Measurements from ENCODE around the gene WBP1. TPM values are rescaled to one million over a fixed set of nuclear protein-coding genes. Genes with fewer than 3 reads are reported as not detected.
A peak's percentile ranks its signal among the peaks of the same experiment; 100 is the strongest.
"Not testable (repeated sequence)": the region's sequence is repeated elsewhere in the genome, so short reads cannot be mapped to it uniquely, and the experiment has no call there.

Gene WBP1
- total RNA-seq, 1 donor from 2014 or later: 44.9 TPM

DNA sequence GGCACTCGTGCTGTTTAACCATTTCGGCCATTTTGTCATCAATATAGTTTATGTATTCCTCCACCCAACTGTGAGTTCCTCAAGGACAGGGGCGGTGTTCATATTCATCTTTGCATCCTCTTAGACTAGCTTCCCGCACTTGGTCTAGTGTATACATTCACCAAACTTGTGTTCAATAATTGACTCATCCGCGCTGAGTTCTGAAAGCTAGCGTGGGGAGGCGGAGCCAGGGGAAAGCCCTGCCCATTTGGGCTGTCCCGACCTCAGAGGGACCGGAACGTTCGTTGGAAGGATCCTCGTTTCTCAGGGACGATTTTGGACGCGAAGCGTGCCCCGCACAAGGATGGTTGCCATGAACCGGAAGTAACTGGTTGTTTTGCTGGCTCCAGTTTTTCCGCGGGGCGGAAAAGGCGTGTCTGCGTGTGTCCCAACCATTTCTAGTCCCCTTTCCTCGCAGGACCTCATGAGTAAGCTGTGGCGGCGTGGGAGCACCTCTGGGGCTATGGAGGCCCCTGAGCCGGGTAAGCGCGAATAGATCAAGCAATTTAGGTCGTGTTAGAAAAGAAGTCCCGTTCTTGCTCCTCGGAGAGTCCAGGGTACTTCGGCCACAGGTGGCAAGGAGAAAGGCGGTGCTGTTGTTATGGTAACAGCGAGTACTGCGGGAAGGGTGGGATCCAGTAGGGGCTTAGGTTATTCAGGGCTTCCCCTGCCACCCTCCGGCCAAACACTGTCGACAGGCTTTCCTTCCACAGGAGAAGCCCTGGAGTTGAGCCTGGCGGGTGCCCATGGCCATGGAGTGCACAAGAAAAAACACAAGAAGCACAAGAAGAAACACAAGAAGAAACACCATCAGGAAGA, 3.4 kb upstream of the WBP1 start, which contains the start of gene INO80B:
INO80B (plus strand) TSS at position 434 of the 858 bp plus-strand sequence; CDS start at position 464, 30 bp downstream.
- peak; percentile 99 for DNase-seq

- DNase-seq: no peak
These were observed 1.1 kb upstream of the WBP1 start for GRCh38 chr2:74457129-74457548.

GRCh38 chr2:74457549-74458131, 598 bp upstream of the WBP1 start:
- peak; percentile 58 for DNase-seq

DNA sequence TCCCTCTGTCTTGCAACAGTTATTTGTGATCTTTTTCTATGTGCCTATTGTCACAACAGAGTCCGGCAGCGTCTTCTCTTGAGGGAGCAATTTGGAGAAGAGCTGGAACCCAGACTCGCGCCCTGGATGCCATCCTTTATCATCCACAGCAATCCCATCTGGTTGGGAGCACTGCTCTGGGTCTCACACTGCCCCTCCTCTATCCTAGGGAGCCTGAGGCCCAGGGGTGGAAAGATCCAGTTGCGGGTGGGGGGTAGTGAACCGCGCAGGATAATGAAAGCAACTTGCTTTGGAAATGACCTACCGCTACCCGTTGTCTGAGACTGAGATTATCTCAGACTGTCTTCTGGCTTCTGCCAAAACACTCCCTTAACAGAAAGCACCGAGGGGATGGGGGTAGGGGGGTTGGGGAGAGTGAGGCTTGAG, 713 bp downstream of the WBP1 start:
- no peak for DNase-seq

DNA sequence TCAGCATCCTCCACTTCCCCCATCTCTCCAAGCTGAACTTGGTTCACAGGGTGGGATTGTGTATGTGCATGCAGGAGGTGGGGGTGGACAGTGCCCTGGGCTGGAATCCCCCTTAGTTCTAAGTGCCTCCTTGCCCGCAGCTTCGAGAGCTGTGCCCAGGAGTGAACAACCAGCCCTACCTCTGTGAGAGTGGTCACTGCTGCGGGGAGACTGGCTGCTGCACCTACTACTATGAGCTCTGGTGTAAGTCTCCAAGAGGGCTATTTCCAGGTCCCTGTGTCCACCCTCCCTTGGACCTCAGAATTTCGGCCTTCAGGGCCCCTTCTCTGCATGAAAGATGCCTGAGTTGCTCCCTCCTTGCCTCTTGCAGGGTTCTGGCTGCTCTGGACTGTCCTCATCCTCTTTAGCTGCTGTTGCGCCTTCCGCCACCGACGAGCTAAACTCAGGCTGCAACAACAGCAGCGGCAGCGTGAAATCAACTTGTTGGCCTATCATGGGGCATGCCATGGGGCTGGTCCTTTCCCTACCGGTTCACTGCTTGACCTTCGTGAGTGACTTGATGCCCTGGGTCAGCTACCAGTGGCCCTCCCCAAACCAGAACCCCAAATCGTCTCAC, 1.4 kb downstream of the WBP1 start:
- DNase-seq: not testable (repeated sequence)

DNA sequence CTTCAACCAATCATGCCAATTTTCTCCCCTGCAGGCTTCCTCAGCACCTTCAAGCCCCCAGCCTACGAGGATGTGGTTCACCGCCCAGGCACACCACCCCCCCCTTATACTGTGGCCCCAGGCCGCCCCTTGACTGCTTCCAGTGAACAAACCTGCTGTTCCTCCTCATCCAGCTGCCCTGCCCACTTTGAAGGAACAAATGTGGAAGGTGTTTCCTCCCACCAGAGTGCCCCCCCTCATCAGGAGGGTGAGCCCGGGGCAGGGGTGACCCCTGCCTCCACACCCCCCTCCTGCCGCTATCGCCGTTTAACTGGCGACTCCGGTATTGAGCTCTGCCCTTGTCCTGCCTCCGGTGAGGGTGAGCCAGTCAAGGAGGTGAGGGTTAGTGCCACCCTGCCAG, 1.9 kb downstream of the WBP1 start:
- not testable (repeated sequence) for DNase-seq

GRCh38 chr2:74461187-74462053, 3.2 kb downstream of the WBP1 start:
- no peak for DNase-seq

- no peak for DNase-seq
These were observed 4.0 kb downstream of the WBP1 start for GRCh38 chr2:74462054-74462785.

DNA sequence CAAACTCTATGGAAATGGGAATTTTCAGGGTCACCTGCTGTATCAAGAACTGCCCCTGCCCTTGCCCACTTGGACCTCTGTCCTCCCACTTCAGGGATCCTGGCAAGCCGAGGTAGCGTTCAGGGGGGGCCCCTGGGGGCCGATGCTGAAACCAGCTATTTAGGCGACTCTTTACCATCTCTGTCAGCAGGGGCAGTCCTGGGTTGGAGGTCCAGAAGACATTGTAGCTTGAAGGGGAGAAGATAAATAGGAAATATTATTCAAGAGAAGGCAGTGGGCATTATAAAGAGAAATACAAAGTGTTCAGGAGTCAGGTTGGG, 4.5 kb downstream of the WBP1 start:
- DNase-seq: no peak

GRCh38 chr2:74464406-74464805, 6.2 kb downstream of the WBP1 start:
- peak; percentile 30 for DNase-seq

- not testable (repeated sequence) for DNase-seq
These were observed 12.5 kb downstream of the WBP1 start for GRCh38 chr2:74470742-74471141.

DNA sequence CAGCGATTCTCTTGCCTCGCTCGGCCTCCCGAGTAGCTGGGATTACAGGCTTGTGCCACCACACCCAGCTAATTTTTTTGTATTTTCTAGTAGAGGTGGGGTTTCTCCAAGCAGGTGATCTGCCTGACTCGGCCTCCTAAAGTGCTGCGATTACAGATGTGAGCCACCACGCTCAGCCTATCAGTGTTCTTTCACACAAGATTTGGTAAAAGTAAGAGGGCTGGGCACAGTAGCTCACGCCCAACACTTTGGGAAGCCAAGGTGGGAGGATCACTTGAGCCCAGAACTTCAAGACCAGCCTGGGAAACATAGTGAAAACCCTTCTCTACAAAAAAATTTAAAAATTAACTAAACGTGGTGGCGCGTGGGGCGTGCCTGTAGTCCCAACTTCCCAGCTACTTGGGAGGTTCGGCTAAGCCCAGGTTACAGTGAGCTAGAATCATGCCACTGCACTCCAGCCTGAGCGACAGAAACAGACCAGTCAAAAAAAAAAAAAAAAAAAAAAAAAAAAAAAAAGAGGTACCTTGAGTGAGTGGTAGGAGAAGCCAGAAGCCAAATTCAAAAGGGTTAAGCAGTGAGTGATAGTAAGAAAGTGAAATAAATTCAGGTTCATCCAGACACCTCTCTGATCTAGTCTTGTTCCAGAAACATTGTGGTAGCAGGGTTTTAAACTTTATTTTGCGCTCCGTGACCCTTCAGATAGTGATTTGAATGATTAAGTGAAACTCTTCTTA, 13.3 kb downstream of the WBP1 start:
- DNase-seq: no peak

DNA sequence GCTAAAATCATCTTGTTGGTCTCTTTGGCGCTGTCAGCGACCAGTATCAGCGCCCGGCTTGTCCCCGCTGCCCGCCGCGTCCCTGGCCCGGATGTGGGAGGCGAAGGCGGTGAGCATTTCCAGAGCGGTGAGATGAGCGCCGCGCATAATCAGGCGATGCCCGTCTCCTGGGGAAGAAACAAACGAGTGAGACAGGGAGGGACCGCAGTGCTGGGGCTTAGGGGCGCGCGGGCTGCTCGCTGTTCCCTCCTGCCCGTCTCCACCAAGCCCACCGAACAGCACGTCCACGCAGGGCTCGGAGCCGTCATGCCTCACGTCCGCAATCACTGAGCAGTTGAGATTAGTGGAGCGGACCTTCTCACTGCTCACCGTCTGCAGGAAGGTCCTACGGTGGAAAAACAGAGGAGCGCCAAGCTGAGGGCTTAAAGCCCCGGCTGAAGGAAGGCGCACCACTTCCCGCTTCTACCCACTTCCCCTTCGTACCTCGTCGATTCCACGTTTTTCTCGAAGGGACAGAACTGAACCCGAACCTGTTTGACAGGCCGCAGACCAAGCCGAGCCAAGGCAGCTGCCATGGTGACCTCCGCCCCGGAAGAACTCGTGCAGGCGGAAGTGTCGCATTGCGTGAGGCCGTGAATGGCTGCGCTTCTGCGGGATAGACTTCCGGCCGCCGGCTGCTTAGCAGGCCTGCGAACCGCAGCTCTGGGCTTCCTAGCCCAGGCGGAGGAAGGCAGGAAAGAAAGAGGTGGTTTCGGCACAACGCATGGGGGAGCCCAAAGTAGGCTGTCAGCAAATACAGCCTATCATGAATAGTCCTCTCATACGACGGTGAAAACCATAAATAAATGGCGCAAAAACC, 14.1 kb downstream of the WBP1 start, which contains the start of gene MRPL53:
MRPL53 (minus strand) TSS at position 595 of the 859 bp plus-strand sequence; CDS start at position 575, 20 bp downstream.
- peak; percentile 96 for DNase-seq

GRCh38 chr2:74472945-74473258, 14.7 kb downstream of the WBP1 start:
- no peak for DNase-seq

GRCh38 chr2:74474481-74474880, 16.2 kb downstream of the WBP1 start:
- DNase-seq: no peak

- DNase-seq: peak; percentile 37
These were observed 16.7 kb downstream of the WBP1 start for GRCh38 chr2:74474899-74475298.

DNA sequence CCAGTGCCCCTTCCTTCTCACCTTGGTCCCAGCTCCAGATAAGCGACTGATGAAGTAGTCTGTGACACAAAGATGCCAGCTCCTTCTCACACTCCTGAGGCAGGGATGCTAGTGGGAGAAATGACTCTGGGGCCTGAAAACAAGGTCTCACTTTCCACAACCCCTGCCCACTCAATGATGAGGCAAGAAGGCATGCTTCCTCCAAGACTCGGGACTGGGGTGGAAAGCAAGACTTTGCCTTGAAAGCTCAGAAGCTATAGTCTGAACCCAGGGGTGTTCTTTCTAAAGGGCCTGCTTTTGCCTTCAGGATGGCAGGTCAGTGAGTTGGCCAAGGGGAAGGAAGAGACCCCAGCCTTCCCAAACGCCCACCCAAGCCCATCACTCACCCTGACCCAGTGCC, 23.2 kb downstream of the WBP1 start:
- no peak for DNase-seq

- peak; percentile 72 for DNase-seq
These were observed 23.9 kb downstream of the WBP1 start for GRCh38 chr2:74481961-74482800.

Data from dermis blood vessel endothelial cell (primary cell).